Naive thymus-derived CD8-positive, alpha-beta T cell (primary cell): ENCODE measurements around the gene LHPP. TPM values are rescaled to one million over a fixed set of nuclear protein-coding genes. Genes with fewer than 3 reads are reported as not detected.
"Not testable (repeated sequence)": the region's sequence is repeated elsewhere in the genome, so short reads cannot be mapped to it uniquely, and the experiment has no call there.

ENCODE experiments used
- ATAC-seq, 2 donors: fragments of 150-1000 bp; cut with Tn5 transposase in 1 of 2; sonication (Bioruptor Pico), chemical (Tn5 transposase) in 1 of 2; 1 replicate in 1 of 2; 2 replicates in 1 of 2; pipeline ENCODE4 v1.10.0; 2021; ENCODE audit warnings: mild to moderate bottlenecking in 2 of 2, moderate library complexity in 2 of 2
- POLR2A ChIA-PET: fragments of 350-600 bp; sonication (Branson Sonifier 250); formaldehyde crosslinking; loops from one replicate; lab custom pipeline; 2021; ENCODE audit warnings: antibody characterized with exemption; lab: Charles Lee
- DNase-seq, 10 donors: peaks; one replicate each; pipeline versions ENCODE4 v3.0.0 to v3.0.0-alpha.2; 2020 to 2022
- H3K27ac Mint-ChIP-seq, 10 donors: one replicate each; pipeline ENCODE4 v1.8.0; 2020 to 2022; ENCODE audit warnings: mild to moderate bottlenecking in 10 of 10, mixed read lengths in 10 of 10, moderate library complexity in 4 of 10, inconsistent platforms in 1 of 10
- H3K27me3 Mint-ChIP-seq, 5 donors: one replicate each; pipeline ENCODE4 v1.8.0; 2021 to 2022; ENCODE audit warnings: mixed read lengths in 5 of 5
- H3K36me3 Mint-ChIP-seq, 3 donors: one replicate each; pipeline ENCODE4 v1.8.0; 2020 to 2022; ENCODE audit warnings: mixed read lengths in 3 of 3, mild to moderate bottlenecking in 2 of 3, inconsistent platforms in 1 of 3
- H3K4me1 Mint-ChIP-seq, 4 donors: one replicate each; pipeline ENCODE4 v1.8.0; 2021 to 2022; ENCODE audit warnings: mixed read lengths in 4 of 4
- H3K4me3 Mint-ChIP-seq, 10 donors: one replicate each; pipeline ENCODE4 v1.8.0; 2020 to 2022; ENCODE audit warnings: mild to moderate bottlenecking in 10 of 10, mixed read lengths in 10 of 10, moderate library complexity in 6 of 10, inconsistent platforms in 1 of 10
- H3K9me3 Mint-ChIP-seq, 9 donors: one replicate each; pipeline ENCODE4 v1.8.0; 2020 to 2022; ENCODE audit warnings: mixed read lengths in 9 of 9, mild to moderate bottlenecking in 3 of 9, inconsistent platforms in 1 of 9, moderate library complexity in 1 of 9
- polyA plus RNA-seq, 3 donors: library from polyadenylated mRNA; unstranded; fragments of 300-500 nt; fragmentation: Illumina TruSeq; gene quantifications; one replicate each; pipeline ENCODE4 v1.2.3, GENCODE V29; 2021
- total RNA-seq, 8 experiments: library from RNA in 2 of 8; stranded (reverse) in 2 of 8; gene quantifications; one replicate each; pipeline ENCODE4 v1.2.3 and lab custom pipeline; 2021 to 2026

The LHPP gene
- total and polyA plus RNA-seq, 5 experiments from 2014 or later: 18.1 to 27.4 (median 23.3) TPM

- Mint-ChIP-seq H3K27me3 (no peaks in the 10 kb centered on the region), H3K9me3 (peaks cover 0 to 15% (median 7%) of the 10 kb centered on the region in 9 donors), H3K4me1 (peaks cover 0 to 6% (median 3%) of the 10 kb centered on the region in 4 donors), H3K27ac (peak overlapping the region in 1 of 10 donors; percentile 34), H3K4me3 (no peak overlapping the region), H3K36me3 (peaks cover 6 to 25% (median 9%) of the 10 kb centered on the region in 3 donors)
- POLR2A ChIA-PET: no interaction called here
- DNase-seq (no peak), ATAC-seq (no peak)
Observed at GRCh38 chr10:124579011-124579399, 117.4 kb downstream of the LHPP start.

- Mint-ChIP-seq H3K4me3 (no peak overlapping the region), H3K27ac (peak overlapping the region in 2 of 10 donors; percentile 14 to 40), H3K36me3 (peaks cover 3 to 15% (median 5%) of the 10 kb centered on the region in 3 donors), H3K9me3 (peaks cover 0 to 3% (median 0%) of the 10 kb centered on the region in 9 donors), H3K27me3 (no peaks in the 10 kb centered on the region), H3K4me1 (peaks cover 0 to 23% (median 0%) of the 10 kb centered on the region in 4 donors)
- no peak for DNase-seq
- POLR2A ChIA-PET: no interaction called here
- ATAC-seq: no peak
Observed at GRCh38 chr10:124586142-124586541, 124.5 kb downstream of the LHPP start.

GRCh38 chr10:124587811-124588211, 126.2 kb downstream of the LHPP start:
- no peak for ATAC-seq
- no peak overlapping the region for H3K27ac Mint-ChIP-seq
- peaks cover 0 to 26% (median 1%) of the 10 kb centered on the region in 4 donors for H3K4me1 Mint-ChIP-seq
- peaks cover 0 to 18% (median 7%) of the 10 kb centered on the region in 3 donors for H3K36me3 Mint-ChIP-seq
- no peaks in the 10 kb centered on the region for H3K27me3 Mint-ChIP-seq
- H3K9me3 Mint-ChIP-seq: peaks cover 0 to 2% (median 0%) of the 10 kb centered on the region in 9 donors
- H3K4me3 Mint-ChIP-seq: no peak overlapping the region
- POLR2A ChIA-PET: interaction anchor here (0.7 kb wide), 1 partner anchor 96 kb away, joined by 8 read pairs; no protein-coding TSS in a partner anchor
- DNase-seq: peak in 1 of 10 donors; percentile 37

- Mint-ChIP-seq H3K36me3 (peaks cover 0 to 16% (median 4%) of the 10 kb centered on the region in 3 donors), H3K4me1 (peaks cover 0 to 25% (median 1%) of the 10 kb centered on the region in 4 donors)
- POLR2A ChIA-PET: interaction anchor here (0.7 kb wide), 1 partner anchor 96 kb away, joined by 8 read pairs; no protein-coding TSS in a partner anchor
- H3K27me3 Mint-ChIP-seq, H3K9me3 Mint-ChIP-seq, ATAC-seq, H3K27ac Mint-ChIP-seq, H3K4me3 Mint-ChIP-seq, DNase-seq: not testable (repeated sequence)
Observed at GRCh38 chr10:124588341-124588735, 126.7 kb downstream of the LHPP start.

- peaks cover 0 to 13% (median 3%) of the 10 kb centered on the region in 3 donors for H3K36me3 Mint-ChIP-seq
- H3K27ac Mint-ChIP-seq: no peak overlapping the region
- H3K9me3 Mint-ChIP-seq: peaks cover 0 to 2% (median 0%) of the 10 kb centered on the region in 9 donors
- no peak overlapping the region for H3K4me3 Mint-ChIP-seq
- peaks cover 0 to 25% (median 2%) of the 10 kb centered on the region in 4 donors for H3K4me1 Mint-ChIP-seq
- POLR2A ChIA-PET: no interaction called here
- no peak for ATAC-seq
- peak in 1 of 10 donors; percentile 50 for DNase-seq
- H3K27me3 Mint-ChIP-seq: no peaks in the 10 kb centered on the region
Observed at GRCh38 chr10:124588736-124589490, 127.3 kb downstream of the LHPP start.

GRCh38 chr10:124589491-124590041, 127.9 kb downstream of the LHPP start:
- Mint-ChIP-seq H3K36me3 (peaks cover 0 to 13% (median 3%) of the 10 kb centered on the region in 3 donors), H3K4me3 (no peak overlapping the region), H3K27me3 (no peaks in the 10 kb centered on the region), H3K27ac (no peak overlapping the region), H3K4me1 (peaks cover 0 to 27% (median 3%) of the 10 kb centered on the region in 4 donors), H3K9me3 (peaks cover 0 to 2% (median 0%) of the 10 kb centered on the region in 9 donors)
- DNase-seq (peak in 1 of 10 donors; percentile 58), ATAC-seq (no peak)
- POLR2A ChIA-PET: no interaction called here

- ATAC-seq (no peak), DNase-seq (peak in 1 of 10 donors; percentile 38)
- no peaks in the 10 kb centered on the region for H3K27me3 Mint-ChIP-seq
- POLR2A ChIA-PET: no interaction called here
- H3K4me1 Mint-ChIP-seq: peaks cover 1 to 28% (median 4%) of the 10 kb centered on the region in 4 donors
- H3K4me3 Mint-ChIP-seq: no peak overlapping the region
- H3K9me3 Mint-ChIP-seq: peaks cover 0 to 2% (median 0%) of the 10 kb centered on the region in 9 donors
- peaks cover 0 to 13% (median 3%) of the 10 kb centered on the region in 3 donors for H3K36me3 Mint-ChIP-seq
- H3K27ac Mint-ChIP-seq: peak overlapping the region in 1 of 10 donors; percentile 71
Observed at GRCh38 chr10:124590216-124591122, 128.8 kb downstream of the LHPP start.

- POLR2A ChIA-PET: no interaction called here
- no peak for ATAC-seq
- peak overlapping the region in 1 of 10 donors; percentile 19 for H3K27ac Mint-ChIP-seq
- peaks cover 2 to 33% (median 7%) of the 10 kb centered on the region in 4 donors for H3K4me1 Mint-ChIP-seq
- H3K9me3 Mint-ChIP-seq: peaks cover 0 to 2% (median 0%) of the 10 kb centered on the region in 9 donors
- no peaks in the 10 kb centered on the region for H3K27me3 Mint-ChIP-seq
- peaks cover 0 to 14% (median 3%) of the 10 kb centered on the region in 3 donors for H3K36me3 Mint-ChIP-seq
- H3K4me3 Mint-ChIP-seq: no peak overlapping the region
- DNase-seq: no peak
Observed at GRCh38 chr10:124591123-124591495, 129.5 kb downstream of the LHPP start.

- DNase-seq (peak in 1 of 10 donors; percentile 30), ATAC-seq (no peak)
- Mint-ChIP-seq H3K36me3 (peaks cover 0 to 14% (median 2%) of the 10 kb centered on the region in 3 donors), H3K4me1 (peaks cover 2 to 30% (median 7%) of the 10 kb centered on the region in 4 donors), H3K4me3 (no peak overlapping the region), H3K27me3 (no peaks in the 10 kb centered on the region), H3K9me3 (peaks cover 0 to 2% (median 0%) of the 10 kb centered on the region in 9 donors), H3K27ac (no peak overlapping the region)
- POLR2A ChIA-PET: no interaction called here
Observed at GRCh38 chr10:124592101-124592500, 130.5 kb downstream of the LHPP start.

GRCh38 chr10:124592736-124593430, 131.3 kb downstream of the LHPP start:
- peak in 1 of 10 donors; percentile 46 for DNase-seq

GRCh38 chr10:124593431-124593985, 131.9 kb downstream of the LHPP start:
- H3K36me3 Mint-ChIP-seq: peaks cover 0 to 14% (median 2%) of the 10 kb centered on the region in 3 donors

More at GRCh38 chr10:124592736-124593430, 131.3 kb downstream of the LHPP start:
- POLR2A ChIA-PET: no interaction called here
- Mint-ChIP-seq H3K27me3 (no peaks in the 10 kb centered on the region), H3K4me1 (peaks cover 2 to 30% (median 7%) of the 10 kb centered on the region in 4 donors), H3K4me3 (no peak overlapping the region), H3K9me3 (peaks cover 0 to 2% (median 0%) of the 10 kb centered on the region in 9 donors), H3K36me3 (peaks cover 0 to 14% (median 2%) of the 10 kb centered on the region in 3 donors), H3K27ac (no peak overlapping the region)
- ATAC-seq: no peak

More at GRCh38 chr10:124593431-124593985, 131.9 kb downstream of the LHPP start:
- no peak overlapping the region for H3K4me3 Mint-ChIP-seq
- H3K27ac Mint-ChIP-seq: no peak overlapping the region
- peaks cover 0 to 2% (median 0%) of the 10 kb centered on the region in 9 donors for H3K9me3 Mint-ChIP-seq
- no peaks in the 10 kb centered on the region for H3K27me3 Mint-ChIP-seq
- H3K4me1 Mint-ChIP-seq: peaks cover 4 to 27% (median 7%) of the 10 kb centered on the region in 4 donors
- peak in 1 of 10 donors; percentile 38 for DNase-seq
- no peak for ATAC-seq
- POLR2A ChIA-PET: interaction anchor here (1.2 kb wide), 1 partner anchor 10 kb away, joined by 3 read pairs; no protein-coding TSS in a partner anchor
